ENCODE measurements around the gene DENND5A. TPM values are rescaled to one million over a fixed set of nuclear protein-coding genes. Genes with fewer than 3 reads are reported as not detected.

The DENND5A gene
- total and polyA plus RNA-seq, 2 of the 8 experiments (the other 6 are each of a cell fraction or from before 2014, with no cell fraction given): 65.7 to 139 TPM

DNA sequence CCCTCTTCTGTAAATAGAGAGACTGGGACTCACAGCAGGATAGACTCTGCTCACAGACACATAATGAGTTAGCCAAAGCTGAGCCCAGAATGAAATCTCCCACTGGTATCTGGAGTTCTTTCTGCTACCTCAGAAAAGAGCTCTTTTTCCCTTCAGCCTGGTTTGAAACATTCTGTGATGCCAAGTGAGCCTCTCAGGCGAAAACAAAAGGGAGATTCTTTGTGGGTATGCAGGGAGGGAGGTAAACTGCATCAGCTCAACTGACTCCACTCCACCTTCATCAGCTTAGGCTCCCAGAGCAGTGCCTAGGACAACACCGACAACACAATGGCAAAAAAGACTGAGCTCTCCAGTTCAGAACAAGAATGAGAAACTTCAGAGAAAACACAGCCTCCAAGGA is 118.7 kb downstream of the DENND5A start:
- WGBS, 2 experiments (ENCODE audit: extremely low coverage in 1 of 2, insufficient coverage in 1 of 2, insufficient read length in 1 of 2, insufficient replicate concordance in 2 of 2, low coverage in 1 of 2, low lambda C conversion rate in 2 of 2, missing lambda C conversion rate in 1 of 2): 100% methylated on average over 2 of the region's 2 CpGs; no CpG with 5 or more reads in 1 of the 2 experiments
- Histone ChIP-seq H3K23ac (ENCODE audit: insufficient read length) (no peak overlapping the region), H3K79me2 (ENCODE audit: control insufficient read depth in 1 of 2, insufficient read depth in 2 of 2, low read length in 2 of 2) (no peaks in the 10 kb centered on the region), H3K23me2 (ENCODE audit: low read depth, low read length) (no peaks in the 10 kb centered on the region), H3K79me1 (ENCODE audit: low read depth, low read length) (no peaks in the 10 kb centered on the region), H2BK15ac (ENCODE audit: low read length) (no peak overlapping the region), H3K56ac (replicated peaks; ENCODE audit: insufficient read length, low read depth, low read length) (no peak overlapping the region), H2AFZ (ENCODE audit: low read length) (no peak overlapping the region), H3K9me3 (ENCODE audit: insufficient read depth in 2 of 2, low read depth in 1 of 2, low read length in 1 of 2) (no peaks in the 10 kb centered on the region), H3K4me3 (ENCODE audit: extremely low read depth in 1 of 4, insufficient read depth in 2 of 4, low read depth in 3 of 4, low read length in 4 of 4) (no peak overlapping the region), H3K4me1 (replicated peaks in 1 of 4; ENCODE audit: control insufficient read depth in 3 of 4, insufficient read depth in 4 of 4, low read length in 3 of 4) (no peaks in the 10 kb centered on the region), H3K27me3 (replicated peaks in 1 of 4; ENCODE audit: control insufficient read depth in 3 of 4, extremely low read depth in 1 of 4, insufficient read depth in 3 of 4, low read length in 3 of 4) (no peaks in the 10 kb centered on the region), H4K5ac (ENCODE audit: insufficient read length, low read depth, low read length) (no peak overlapping the region), H2BK120ac (replicated peaks; ENCODE audit: low read depth, low read length) (no peak overlapping the region), H4K20me1 (replicated peaks in 1 of 2; ENCODE audit: control insufficient read depth in 1 of 2, insufficient read depth in 2 of 2, low read length in 2 of 2) (peaks cover 0 to 2% of the 10 kb centered on the region in 2 experiments), H3K14ac (ENCODE audit: insufficient read length) (no peak overlapping the region), H2BK12ac (ENCODE audit: low read depth, low read length) (no peak overlapping the region), H4K8ac (ENCODE audit: extremely low read depth, insufficient read depth, low read length) (no peak overlapping the region), H2BK20ac (ENCODE audit: low read length) (no peak overlapping the region), H3K18ac (ENCODE audit: extremely low read depth, low read length) (no peak overlapping the region), H2BK5ac (ENCODE audit: low read depth, low read length) (no peak overlapping the region), H3K9ac (replicated peaks in 1 of 4; ENCODE audit: extremely low read depth in 1 of 4, low read depth in 3 of 4, low read length in 3 of 4) (no peak overlapping the region), H3K4me2 (ENCODE audit: insufficient read depth in 1 of 2, low read depth in 2 of 2, low read length in 2 of 2) (no peak overlapping the region), H3K4ac (replicated peaks; ENCODE audit: insufficient read length, low read depth, low read length) (no peak overlapping the region), H2AK5ac (ENCODE audit: low read depth, low read length) (no peak overlapping the region), H3K27ac (ENCODE audit: low read depth, low read length) (no peak overlapping the region), H4K91ac (replicated peaks; ENCODE audit: insufficient read length, low read length) (no peak overlapping the region), H3K36me3 (ENCODE audit: control insufficient read depth in 2 of 4, insufficient read depth in 4 of 4, low read length in 3 of 4) (peaks cover 14 to 71% (median 46%) of the 10 kb centered on the region in 4 experiments)
- POLR2A ChIA-PET (ENCODE audit: partially characterized antibody): no interaction called here
- FAIRE-seq (no peak), DNase-seq (ENCODE audit: low read depth in 1 of 2, low spot score in 2 of 2) (no peak)
- TF ChIP-seq MAFK (IDR thresholded peaks at IDR 0.05; ENCODE audit: low read depth, low read length) (no peak), NANOG (IDR thresholded peaks at IDR 0.05; ENCODE audit: insufficient read depth, low read depth, low read length, poor library complexity, severe bottlenecking) (no peak), GABPA (IDR thresholded peaks at IDR 0.05; ENCODE audit: borderline replicate concordance, insufficient read depth, low read length) (no peak), KDM5A (IDR thresholded peaks at IDR 0.05; ENCODE audit: low read length) (no peak), BACH1 (IDR thresholded peaks at IDR 0.05; ENCODE audit: low read length) (no peak), EZH2 (IDR thresholded peaks at IDR 0.05; ENCODE audit: low read depth, low read length, severe bottlenecking) (no peak), SP2 (IDR thresholded peaks at IDR 0.05; ENCODE audit: low read length) (no peak), SIN3A (conservative IDR thresholded peaks at IDR 0.05 in 1 of 2, IDR thresholded peaks at IDR 0.05 in 1 of 2; ENCODE audit: low read depth in 1 of 2, low read length in 2 of 2) (no peak), POLR2A (IDR thresholded peaks at IDR 0.05; ENCODE audit: control extremely low read depth in 1 of 2, low read depth in 2 of 2, low read length in 2 of 2) (no peak), JUND (IDR thresholded peaks at IDR 0.05; ENCODE audit: low read length) (no peak)
- CTCF ChIA-PET (ENCODE audit: partially characterized antibody): interaction anchor here (1.7 to 7.4 kb wide), 2 partner anchors 8 to 51 kb away, joined by 6 to 38 read pairs; no protein-coding TSS in a partner anchor

Measured in H1 (cell line).